Heart left ventricle (tissue), 16 donors: ENCODE measurements around the gene CEP170B. TPM values are rescaled to one million over a fixed set of nuclear protein-coding genes. Genes with fewer than 3 reads are reported as not detected.
A peak's percentile ranks its signal among the peaks of the same experiment; 100 is the strongest.

Source experiments
- ATAC-seq, 4 donors: fragments of 200-7000 bp; cut with Tn5 transposase; one replicate each; pipeline ENCODE4 v1.9.1; 2020 to 2022; ENCODE audit warnings: moderate library complexity in 4 of 4, mild to moderate bottlenecking in 3 of 4, moderate number of reproducible peaks in 1 of 4
- DNase-seq, 5 donors: peaks; one replicate each; pipeline ENCODE4 v3.0.0-alpha.2; 2020
- H3K27ac ChIP-seq, 12 donors: fragments of 200-600 bp; sonication (generic) in 4 of 12; one replicate each; pipeline versions ENCODE4 v1.5.0 to v1.8.0; 2016 to 2022; ENCODE audit warnings: mild to moderate bottlenecking in 2 of 12
- H3K27me3 ChIP-seq, 9 donors: fragments of 200-600 bp; sonication (generic) in 2 of 9; one replicate each; pipeline versions ENCODE4 v1.5.1 to v1.8.0; 2016 to 2022; ENCODE audit warnings: mild to moderate bottlenecking in 3 of 9
- H3K36me3 ChIP-seq, 9 donors: fragments of 200-600 bp; sonication (generic) in 2 of 9; one replicate each; pipeline versions ENCODE4 v1.5.0 to v1.8.0; 2018 to 2022; ENCODE audit warnings: mild to moderate bottlenecking in 2 of 9
- H3K4me1 ChIP-seq, 12 donors: fragments of 200-600 bp; sonication (generic) in 4 of 12; one replicate each; pipeline versions ENCODE4 v1.5.0 to v1.8.0; 2016 to 2022; ENCODE audit warnings: mild to moderate bottlenecking in 3 of 12
- H3K4me3 ChIP-seq, 12 donors: fragments of 200-600 bp; sonication (generic) in 4 of 12; one replicate each; pipeline versions ENCODE4 v1.5.0 to v1.8.0; 2017 to 2022; ENCODE audit warnings: mild to moderate bottlenecking in 9 of 12, moderate library complexity in 4 of 12
- H3K9me3 ChIP-seq, 12 donors: fragments of 200-600 bp; sonication (generic) in 4 of 12; one replicate each; pipeline versions ENCODE4 v1.5.0 to v1.8.0; 2016 to 2022; ENCODE audit warnings: mild to moderate bottlenecking in 1 of 12
- POLR2A ChIP-seq, 2 donors: fragments of 450-650 bp; IDR thresholded peaks; one replicate each; pipeline ENCODE4 v1.6.1; 2017; ENCODE audit warnings: antibody characterized with exemption in 2 of 2, mild to moderate bottlenecking in 2 of 2, moderate library complexity in 2 of 2
- WGBS, 4 donors: extraction: QIAGEN DNeasy Blood & Tissue Kit in 2 of 4; methylation state at CpG; one replicate each; pipeline versions ENCODE4 v1.1.5 to v1.1.7; 2013 to 2018; 5-methylcytosine and 5-hydroxymethylcytosine counted together
- intact Hi-C, 10 donors: fragments of 100-400 bp; cut with DNase I; formaldehyde crosslinking; loops; one replicate each; pipeline versions ENCODE4 v1.11.1 to v1.14.2; 2022
- polyA plus RNA-seq, 2 donors: library from polyadenylated mRNA; stranded (reverse); fragments of 200-250 nt; gene quantifications; one replicate each; pipeline ENCODE4 v1.2.3, GENCODE V29; 2013
- total RNA-seq, 9 donors: library from RNA; depleted of rRNA in 2 of 9; stranded (reverse); fragments of >200 nt in 2 of 9; fragmentation: NEBNext Ultra II Directional in 3 of 9; extraction: Animal tissue kit (Norgen Biotek cat#: 25700) in 3 of 9; gene quantifications; one replicate each; pipeline versions ENCODE4 v1.1.0 to v1.2.4, GENCODE V29; 2016 to 2023
- TF ChIP-seq, protein P1 (sequence below), 12 donors: fragments of 200-600 bp; sonication (generic) in 4 of 12; IDR thresholded peaks; one replicate each; pipeline versions ENCODE4 v1.5.0 to v1.8.0; 2018 to 2022; ENCODE audit warnings: antibody characterized with exemption in 12 of 12, mild to moderate bottlenecking in 5 of 12
- donor health status: ischemic (EF 13 %, LVEDD 7.1; RV severe dilation, severe dysfunction).
- donor health status: healthy with polysubstance abuse.
- donor health status: DM: no; HTN: yes; CAD: no.
- donor health status: DM: no; HTN: no; CAD: no.
- donor health status: ischemic (EF 25% LVEDD 6.9; RV normal size, moderate dysfunction).
- donor health status: ischemic (EF 25% LVEDD 5.7; RV mildly dilated, moderate dysfunction).
- donor health status: healthy.
- donor health status: DM: yes; HTN: yes; CAD: no.
- donor health status: ischemic (EF 35%, LVEDD 5.7; RV mildly dilated, moderate dysfunction).
- donor health status: nonischemic (EF 11% LVEDD 7.7; RV severe dilation, severe dysfunction).
- donor health status: DM: yes; HTN: yes; CAD: no.
- donor health status: PGD.
- donor health status: ischemic (EF 29% LVEDD 5.4; RV normal size, mild dysfunction).
- donor health status: nonischemic (EF 23%, LVEDD 6.1; RV moderate dilation, normal function).

CEP170B gene
- total and polyA plus RNA-seq, 11 donors, result 7.5 to 21.9 (median 12.5) TPM

DNA sequence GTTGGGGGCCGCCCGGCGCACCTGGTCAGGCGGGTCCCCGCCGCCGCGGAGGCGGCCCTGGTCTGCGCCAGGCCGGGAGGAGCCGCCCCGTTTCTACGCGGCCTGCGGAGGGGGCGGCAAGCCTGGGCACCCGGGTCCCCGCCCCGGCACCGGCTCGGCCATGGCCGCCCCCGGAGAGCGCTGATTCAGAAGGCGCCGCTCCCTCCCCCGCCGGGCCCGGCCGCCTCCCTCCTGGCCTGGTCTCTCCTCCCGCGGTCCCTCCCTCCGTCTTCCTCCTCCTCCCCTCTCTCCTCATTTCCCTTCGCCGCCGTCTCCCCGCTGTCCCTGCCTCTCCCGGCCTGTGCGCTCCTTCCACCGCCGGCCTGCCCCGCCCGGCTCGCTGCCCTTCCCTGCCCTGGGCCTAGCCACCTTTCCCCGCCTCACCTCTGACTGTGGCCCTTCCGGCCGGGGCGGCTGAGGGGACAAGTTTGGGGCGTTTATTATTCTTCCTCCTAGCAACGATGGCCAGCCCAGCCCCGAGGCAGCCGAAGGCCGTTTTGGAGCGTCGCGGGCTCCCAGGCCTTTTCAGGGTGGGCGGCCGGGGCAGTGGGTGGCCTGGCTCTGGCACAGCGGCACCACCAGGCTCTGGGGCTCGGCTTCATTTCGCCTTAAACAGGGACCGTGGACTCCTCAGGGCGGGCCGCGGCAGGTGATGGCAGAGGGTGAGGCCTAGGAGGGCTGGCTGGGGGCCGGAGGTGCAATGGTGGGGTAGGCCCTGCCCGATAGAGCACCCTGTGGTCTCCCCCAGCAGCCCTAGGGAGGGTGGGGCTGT, 768 bp downstream of the CEP170B start:
- intact Hi-C loops, result no loop called here

DNA sequence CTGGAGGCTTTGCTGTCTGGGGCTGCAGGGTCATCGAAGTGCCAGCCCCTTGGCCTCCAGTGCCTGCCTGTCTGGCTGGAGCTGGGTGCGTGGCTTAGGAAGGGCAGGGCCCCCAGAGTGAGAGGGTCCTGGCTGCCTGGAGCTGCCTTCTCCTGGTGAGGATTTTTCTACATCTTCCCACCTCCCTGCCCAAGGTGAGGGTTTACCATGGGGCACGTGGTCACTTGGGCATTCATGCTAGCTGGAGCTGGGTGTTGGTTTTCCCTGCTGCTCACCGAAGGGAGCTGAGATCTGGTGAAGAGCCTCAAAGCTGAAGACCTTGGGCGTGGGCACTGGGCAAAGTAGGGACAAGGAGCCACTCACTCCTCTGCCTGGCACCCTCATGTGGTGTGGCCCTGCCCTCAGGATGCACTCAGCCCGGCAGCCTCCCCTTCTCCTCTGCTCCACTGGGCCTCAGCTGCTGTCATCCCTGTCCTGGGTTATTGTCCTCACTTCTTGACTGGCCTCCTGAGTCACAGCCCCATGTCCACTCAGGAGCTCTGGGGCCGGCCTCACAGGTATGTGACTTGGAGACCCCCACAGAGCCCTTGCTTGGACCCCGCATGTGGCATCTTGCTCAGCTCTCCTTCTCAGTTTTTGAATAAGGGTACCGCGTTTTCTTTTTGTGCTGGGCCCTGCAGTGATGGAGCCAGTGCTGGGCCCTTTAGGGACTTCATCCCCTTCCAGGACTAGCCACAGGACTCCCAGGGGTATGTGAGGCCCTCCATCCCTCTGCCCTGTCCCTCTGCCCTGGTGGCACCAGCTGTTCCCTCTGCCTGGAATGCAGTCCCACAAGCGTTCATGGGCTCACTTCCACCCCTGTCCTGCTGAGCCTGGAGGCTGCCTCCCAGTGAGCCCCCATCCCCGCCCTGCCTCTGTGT, 1.6 kb downstream of the CEP170B start:
- intact Hi-C loops, result no loop called here
- H3K27ac ChIP-seq, result peak overlapping the region in 3 of 12 donors; percentile 39 to 67 (median 61)
- no peak for ATAC-seq
- peak in 3 of 5 donors; percentile 14 to 46 (median 15) for DNase-seq
- peaks cover 0 to 8% (median 0%) of the 10 kb centered on the region in 9 donors for H3K36me3 ChIP-seq
- peaks cover 0 to 24% (median 0%) of the 10 kb centered on the region in 9 donors for H3K27me3 ChIP-seq
- H3K4me3 ChIP-seq, result peak overlapping the region; percentile 48 to 86 (median 67)
- H3K9me3 ChIP-seq, result no peaks in the 10 kb centered on the region
- no peak for TF ChIP-seq POLR2A (IDR thresholded peaks at IDR 0.05)
- peaks cover 6 to 32% (median 16%) of the 10 kb centered on the region in 12 donors for H3K4me1 ChIP-seq
- WGBS, 4 donors, result 92 to 98% (median 94%) methylated on average over 9 to 12 of the region's 12 CpGs

More for the DNA sequence above, 768 bp downstream of the CEP170B start:
- peaks cover 6 to 32% (median 16%) of the 10 kb centered on the region in 12 donors for H3K4me1 ChIP-seq
- DNase-seq (peak in 4 of 5 donors; percentile 64 to 75 (median 70)), ATAC-seq (peak; percentile 60 to 82 (median 77))
- H3K27me3 ChIP-seq, result peaks cover 0 to 24% (median 0%) of the 10 kb centered on the region in 9 donors
- 4 to 13% (median 8%) methylated on average over 54 to 68 of the region's 68 CpGs for WGBS, 4 donors
- peaks cover 0 to 8% (median 0%) of the 10 kb centered on the region in 9 donors for H3K36me3 ChIP-seq
- no peak for TF ChIP-seq POLR2A (IDR thresholded peaks at IDR 0.05)
- TF ChIP-seq, protein P1, sequence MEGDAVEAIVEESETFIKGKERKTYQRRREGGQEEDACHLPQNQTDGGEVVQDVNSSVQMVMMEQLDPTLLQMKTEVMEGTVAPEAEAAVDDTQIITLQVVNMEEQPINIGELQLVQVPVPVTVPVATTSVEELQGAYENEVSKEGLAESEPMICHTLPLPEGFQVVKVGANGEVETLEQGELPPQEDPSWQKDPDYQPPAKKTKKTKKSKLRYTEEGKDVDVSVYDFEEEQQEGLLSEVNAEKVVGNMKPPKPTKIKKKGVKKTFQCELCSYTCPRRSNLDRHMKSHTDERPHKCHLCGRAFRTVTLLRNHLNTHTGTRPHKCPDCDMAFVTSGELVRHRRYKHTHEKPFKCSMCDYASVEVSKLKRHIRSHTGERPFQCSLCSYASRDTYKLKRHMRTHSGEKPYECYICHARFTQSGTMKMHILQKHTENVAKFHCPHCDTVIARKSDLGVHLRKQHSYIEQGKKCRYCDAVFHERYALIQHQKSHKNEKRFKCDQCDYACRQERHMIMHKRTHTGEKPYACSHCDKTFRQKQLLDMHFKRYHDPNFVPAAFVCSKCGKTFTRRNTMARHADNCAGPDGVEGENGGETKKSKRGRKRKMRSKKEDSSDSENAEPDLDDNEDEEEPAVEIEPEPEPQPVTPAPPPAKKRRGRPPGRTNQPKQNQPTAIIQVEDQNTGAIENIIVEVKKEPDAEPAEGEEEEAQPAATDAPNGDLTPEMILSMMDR (IDR thresholded peaks at IDR 0.05), result no peak
- H3K9me3 ChIP-seq, result no peaks in the 10 kb centered on the region
- H3K27ac ChIP-seq, result peak overlapping the region in 9 of 12 donors; percentile 13 to 70 (median 39)
- peak overlapping the region; percentile 48 to 86 (median 67) for H3K4me3 ChIP-seq

DNA sequence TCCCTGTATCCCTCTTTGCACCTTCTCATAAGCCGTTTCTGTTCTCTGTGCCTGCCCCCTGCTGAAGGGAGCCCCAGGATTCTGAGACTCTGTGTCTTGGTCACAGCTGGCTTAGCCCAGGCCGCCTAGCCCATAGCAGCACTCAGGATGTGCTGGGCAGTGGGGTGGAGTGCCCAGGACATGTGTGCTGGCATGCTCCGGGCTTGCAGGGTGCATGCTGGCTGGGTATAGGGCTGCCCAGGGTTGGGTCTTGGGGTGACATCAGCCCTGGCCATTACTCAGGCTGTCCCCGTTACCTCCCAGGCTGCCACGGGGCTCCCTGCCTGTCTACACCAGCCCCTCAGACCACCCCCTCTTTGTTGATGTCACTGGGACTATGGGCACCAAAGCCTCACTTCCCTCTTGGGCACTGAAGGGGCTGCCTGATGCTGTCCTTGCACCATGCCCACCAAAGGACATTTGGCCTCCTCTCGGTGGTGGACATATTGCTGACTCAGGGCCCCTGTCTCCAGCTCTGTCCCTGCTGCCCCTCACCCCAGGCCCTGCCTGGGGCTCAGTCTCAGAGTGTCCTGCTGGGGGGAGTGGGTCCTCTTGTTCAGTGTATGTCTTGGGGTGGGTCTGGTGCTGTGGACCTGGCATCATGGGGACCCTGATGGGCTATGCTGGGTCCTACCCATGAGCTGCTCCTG, 2.4 kb downstream of the CEP170B start:
- H3K4me1 ChIP-seq, result peaks cover 6 to 32% (median 16%) of the 10 kb centered on the region in 12 donors
- H3K4me3 ChIP-seq, result no peak overlapping the region
- 89 to 94% (median 93%) methylated on average over 2 to 6 of the region's 6 CpGs for WGBS, 4 donors
- H3K36me3 ChIP-seq, result peaks cover 0 to 8% (median 0%) of the 10 kb centered on the region in 9 donors
- intact Hi-C loops, result no loop called here
- TF ChIP-seq, protein P1 (IDR thresholded peaks at IDR 0.05), result no peak
- no peak for TF ChIP-seq POLR2A (IDR thresholded peaks at IDR 0.05)
- H3K27ac ChIP-seq, result no peak overlapping the region
- ATAC-seq (no peak), DNase-seq (peak in 2 of 5 donors; percentile 23 to 52)
- H3K9me3 ChIP-seq, result no peaks in the 10 kb centered on the region
- peaks cover 0 to 24% (median 0%) of the 10 kb centered on the region in 9 donors for H3K27me3 ChIP-seq

DNA sequence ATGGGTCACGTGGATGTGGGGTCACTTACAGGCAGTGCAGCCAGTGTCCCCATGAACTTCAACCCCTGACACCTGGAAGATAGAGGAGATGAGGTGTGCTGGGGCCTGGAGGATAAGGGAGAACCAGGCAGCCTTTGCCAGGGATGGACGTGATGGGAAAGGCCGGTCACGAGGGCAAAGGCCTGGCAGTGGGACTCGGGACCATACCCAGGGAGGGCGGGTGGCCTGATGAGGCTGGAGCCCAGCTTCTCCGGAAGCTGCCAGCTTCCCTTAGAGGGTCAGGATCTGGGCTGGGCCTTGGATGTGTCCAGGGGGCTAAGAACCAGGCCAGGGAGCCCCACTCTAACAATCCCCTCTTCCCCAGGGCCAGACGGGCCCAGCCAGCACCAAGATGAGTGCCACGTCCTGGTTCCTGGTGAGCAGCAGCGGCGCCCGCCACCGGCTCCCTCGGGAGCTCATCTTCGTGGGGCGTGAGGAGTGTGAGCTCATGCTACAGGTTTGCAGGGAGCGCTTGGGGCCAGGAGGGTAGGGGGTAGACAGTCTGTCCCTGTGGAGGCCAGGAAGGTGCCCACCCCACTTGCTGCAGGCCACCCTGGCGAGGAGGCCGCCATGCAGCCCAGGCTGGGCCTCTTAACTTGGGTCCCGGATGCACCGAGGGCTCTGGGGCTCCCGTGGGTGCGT, 3.1 kb downstream of the CEP170B start:
- WGBS, 4 donors, result 91 to 94% (median 93%) methylated on average over 15 to 23 of the region's 23 CpGs
- DNase-seq, result peak in 2 of 5 donors; percentile 24 to 59
- TF ChIP-seq, protein P1 (IDR thresholded peaks at IDR 0.05), result no peak
- no peak for TF ChIP-seq POLR2A (IDR thresholded peaks at IDR 0.05)
- peaks cover 0 to 21% (median 0%) of the 10 kb centered on the region in 9 donors for H3K27me3 ChIP-seq
- H3K27ac ChIP-seq, result no peak overlapping the region
- H3K36me3 ChIP-seq, result peaks cover 0 to 8% (median 0%) of the 10 kb centered on the region in 9 donors
- no peak for ATAC-seq
- H3K9me3 ChIP-seq, result no peaks in the 10 kb centered on the region
- H3K4me3 ChIP-seq, result no peak overlapping the region
- intact Hi-C loops, result no loop called here
- H3K4me1 ChIP-seq, result peaks cover 6 to 32% (median 18%) of the 10 kb centered on the region in 12 donors
